HG02970 (cell line): ENCODE measurements around the gene CISD1.

Experiments used
- ATAC-seq: cut with Tn5 transposase; IDR thresholded peaks from one replicate; pipeline ENCODE4 v1.9.1; 2021; ENCODE audit warnings: mild to moderate bottlenecking, moderate library complexity, moderate number of reproducible peaks; ENCODE audit not compliant: unreplicated experiment, low FRiP score

Gene CISD1

DNA sequence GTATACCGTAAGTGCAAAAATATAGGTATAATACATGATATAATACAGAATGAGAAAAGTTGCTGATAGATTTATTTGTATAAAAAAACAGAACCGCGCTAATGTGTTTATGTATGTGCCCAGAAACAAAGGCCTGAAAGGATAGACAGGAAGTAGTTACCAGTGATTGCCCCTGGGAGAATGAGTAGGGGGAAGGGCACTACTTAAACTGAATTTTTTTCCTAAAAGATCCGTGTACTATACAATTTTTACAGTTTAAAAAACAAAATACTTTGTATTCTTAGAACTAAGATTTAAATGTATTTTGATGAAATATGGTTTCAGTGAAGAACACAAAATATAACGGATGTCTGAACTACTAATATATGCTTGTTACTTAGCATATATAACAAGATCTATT is 4.2 kb upstream of the CISD1 start:
- no peak for ATAC-seq

DNA sequence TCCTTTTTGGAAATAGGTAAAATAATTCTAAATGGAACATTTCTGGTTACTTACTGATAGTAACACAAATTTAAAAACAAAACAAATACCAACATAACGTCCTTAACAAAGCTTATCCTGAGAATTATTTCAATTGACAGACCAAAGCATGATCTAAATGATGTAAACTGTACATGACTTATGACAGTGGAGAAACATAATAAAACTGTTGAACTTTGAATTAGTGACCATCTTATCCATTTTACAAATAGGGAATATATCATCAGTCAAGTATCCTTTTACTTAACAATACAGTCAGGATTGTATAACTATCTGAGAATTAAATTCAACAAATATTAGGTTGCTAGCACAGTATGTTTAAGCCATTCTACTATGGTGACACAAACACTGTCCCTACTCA is 3.7 kb upstream of the CISD1 start:
- no peak for ATAC-seq

GRCh38 chr10:58266003-58266825 is 2.7 kb upstream of the CISD1 start:
- no peak for ATAC-seq

GRCh38 chr10:58266826-58267712 is 1.9 kb upstream of the CISD1 start:
- ATAC-seq: peak; percentile 3

DNA sequence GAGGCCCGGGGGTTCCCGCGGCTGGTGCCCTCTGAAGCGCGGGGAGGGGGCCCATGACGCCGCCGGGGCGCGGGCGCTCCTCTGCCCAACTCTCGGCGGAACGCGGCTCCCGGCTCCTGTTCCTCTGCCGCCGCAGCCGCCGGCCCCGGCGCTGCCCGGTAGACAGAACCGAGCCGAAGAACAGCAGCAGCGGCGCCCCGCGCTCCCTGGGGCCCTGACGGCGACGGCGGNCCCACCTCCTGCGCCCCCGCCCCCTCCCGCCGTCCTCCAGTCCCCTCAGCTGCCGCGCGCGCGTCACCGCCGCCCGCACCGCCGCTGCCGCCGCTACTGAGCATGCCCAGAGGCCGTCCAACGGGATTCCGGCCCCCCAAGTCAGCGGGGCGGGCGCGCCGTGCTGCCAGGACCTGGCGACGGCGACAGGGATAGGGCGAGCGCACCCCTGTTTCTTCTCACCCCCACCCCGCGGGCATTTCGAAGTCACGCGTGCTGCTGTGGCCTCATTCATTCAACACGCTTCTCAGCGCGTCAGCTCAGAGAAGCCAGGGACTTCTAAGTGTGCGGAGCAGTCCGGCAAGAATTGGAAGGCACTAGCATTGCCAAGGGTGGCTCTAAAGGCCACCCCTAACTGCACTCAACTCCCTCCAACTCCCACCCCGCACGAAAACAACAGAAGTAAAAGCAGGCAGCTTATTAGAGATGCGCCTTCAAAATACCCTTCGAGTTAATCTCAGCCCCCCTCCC is 1.1 kb upstream of the CISD1 start, which contains the start of gene IPMK:
TSS of gene IPMK (minus strand) at position 182 of the 741 bp plus-strand sequence. CDS start 283 bp downstream, outside the sequence.
- peak; percentile 67 for ATAC-seq

DNA sequence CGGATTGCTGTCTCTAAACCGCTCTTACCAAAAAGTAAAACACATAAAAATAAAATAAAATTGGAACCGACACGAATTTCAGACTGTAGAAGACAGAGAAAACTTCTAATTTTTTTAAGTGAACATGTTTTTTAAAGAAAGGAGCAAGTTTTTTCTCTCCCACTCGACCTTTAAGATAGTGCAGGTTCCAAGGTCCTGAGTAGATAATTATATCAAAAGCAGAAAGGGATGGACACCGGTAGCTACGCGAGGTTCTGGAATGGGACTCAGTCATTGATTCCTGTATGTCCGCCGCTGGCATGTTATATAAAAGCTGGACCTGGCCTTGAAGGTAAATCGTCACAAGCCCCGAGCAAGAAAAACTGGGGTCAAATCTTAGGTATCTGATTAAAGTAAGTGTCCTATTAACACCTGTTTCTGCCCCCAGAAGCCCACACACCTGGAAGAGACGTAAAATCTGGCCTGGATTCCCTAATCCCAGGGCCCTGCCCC is 462 bp upstream of the CISD1 start:
- ATAC-seq: peak; percentile 1

- no peak for ATAC-seq
These were observed 874 bp downstream of the CISD1 start for GRCh38 chr10:58269782-58270290.

- ATAC-seq: no peak
These were observed 6.3 kb downstream of the CISD1 start for GRCh38 chr10:58275261-58275660.

- ATAC-seq: no peak
These were observed 6.9 kb downstream of the CISD1 start for GRCh38 chr10:58275908-58276307.

DNA sequence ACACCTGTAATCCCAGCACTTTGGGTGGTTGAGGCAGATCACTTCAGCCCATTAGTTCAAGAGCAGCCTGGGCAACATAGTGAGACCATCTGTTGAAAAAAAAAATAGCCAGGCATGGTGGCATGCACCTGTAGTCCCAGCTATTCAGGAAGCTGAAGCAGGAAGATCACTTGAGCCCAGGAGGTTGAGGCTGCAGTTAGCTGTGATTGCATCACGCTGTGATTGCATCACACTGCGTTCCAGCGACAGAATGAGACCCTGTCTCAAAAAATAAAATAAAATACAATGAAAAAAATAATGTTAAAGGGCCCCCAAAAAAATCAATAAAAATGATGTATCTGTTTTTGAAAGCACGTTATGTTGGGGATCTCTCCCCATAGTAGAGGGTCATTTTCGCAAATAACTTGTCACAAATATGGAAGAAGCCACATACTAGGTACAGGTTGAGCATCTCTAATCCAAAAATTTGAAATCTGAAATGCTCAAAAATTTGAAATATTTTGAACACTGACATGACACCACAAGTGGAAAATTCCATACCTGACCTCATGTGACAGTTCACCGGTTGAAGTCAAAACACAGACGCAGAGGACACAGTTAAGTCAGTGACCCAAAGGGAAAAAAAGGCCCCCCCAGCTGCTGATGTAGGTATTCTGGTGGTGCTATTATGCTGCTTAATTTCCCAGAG is 9.5 kb downstream of the CISD1 start:
- no peak for ATAC-seq

GRCh38 chr10:58278962-58279307 is 10.0 kb downstream of the CISD1 start:
- ATAC-seq: no peak

DNA sequence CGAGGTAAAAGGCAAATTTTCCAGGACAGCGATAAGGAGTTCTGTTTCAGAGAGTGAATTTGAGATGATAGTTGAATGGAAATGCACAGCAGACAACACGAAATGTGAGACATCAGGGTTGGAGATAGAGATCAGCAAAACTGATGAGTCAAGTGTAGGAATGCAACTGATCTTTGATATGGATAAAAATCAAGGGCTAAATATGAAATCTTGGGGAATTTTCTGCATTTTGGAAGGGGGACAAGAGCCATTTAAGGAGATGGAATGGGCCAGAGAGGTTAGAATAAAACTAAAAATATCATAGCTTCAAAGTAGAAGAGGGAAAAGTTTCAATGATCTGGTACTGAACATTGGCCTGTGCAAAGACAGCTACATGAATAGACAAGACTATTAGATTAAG is 11.5 kb downstream of the CISD1 start:
- ATAC-seq: no peak

DNA sequence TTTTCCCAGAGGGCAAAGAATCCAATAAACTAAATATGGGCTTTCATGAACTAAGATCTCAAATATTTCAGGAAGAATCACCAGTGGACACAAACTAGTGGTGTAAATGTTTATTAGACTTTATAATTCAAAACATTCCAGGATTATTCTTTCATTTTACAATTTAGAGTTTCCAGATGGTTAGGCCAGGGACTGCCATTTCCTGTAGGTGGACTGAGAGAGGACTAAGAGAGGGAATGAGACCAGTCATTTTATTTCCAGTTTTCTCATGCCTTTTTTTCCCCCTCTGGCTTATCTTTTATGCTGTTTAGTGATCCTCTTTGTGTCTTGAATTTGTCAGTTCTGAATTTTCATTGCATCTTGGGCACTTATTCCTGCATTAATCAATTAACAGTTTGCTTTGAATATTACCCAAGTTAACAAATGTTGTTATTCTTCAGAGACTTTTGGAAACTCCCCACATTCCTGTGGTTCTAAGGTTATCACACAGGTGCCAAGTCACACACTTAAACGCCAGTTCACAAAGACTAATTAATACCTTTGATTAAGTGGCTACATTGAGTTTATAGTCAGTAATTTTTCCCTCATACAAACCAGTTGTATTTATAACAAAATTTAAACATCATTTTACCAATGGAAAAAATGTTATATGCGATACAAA is 12.3 kb downstream of the CISD1 start:
- no peak for ATAC-seq

DNA sequence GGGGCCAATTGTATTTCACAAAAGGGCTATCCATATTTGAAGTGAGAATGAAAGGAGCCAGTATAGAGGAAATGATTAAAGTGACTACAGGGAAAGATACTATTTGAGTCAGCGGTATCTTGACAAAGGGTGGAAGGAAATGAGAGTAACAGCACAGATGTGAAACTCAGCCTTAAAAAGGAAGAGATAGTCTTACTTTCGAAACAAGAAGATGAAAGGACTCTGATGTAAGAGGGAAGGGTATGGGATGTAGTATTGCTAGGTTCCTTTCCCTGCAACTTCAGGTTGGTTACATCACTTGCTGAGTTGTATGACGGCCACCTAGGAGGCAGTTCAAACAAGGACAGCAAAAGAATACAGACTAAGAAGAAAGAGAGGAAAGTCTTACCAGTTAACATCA is 13.7 kb downstream of the CISD1 start:
- peak; percentile 97 for ATAC-seq

- no peak for ATAC-seq
These were observed 22.7 kb downstream of the CISD1 start for GRCh38 chr10:58291538-58292174.

DNA sequence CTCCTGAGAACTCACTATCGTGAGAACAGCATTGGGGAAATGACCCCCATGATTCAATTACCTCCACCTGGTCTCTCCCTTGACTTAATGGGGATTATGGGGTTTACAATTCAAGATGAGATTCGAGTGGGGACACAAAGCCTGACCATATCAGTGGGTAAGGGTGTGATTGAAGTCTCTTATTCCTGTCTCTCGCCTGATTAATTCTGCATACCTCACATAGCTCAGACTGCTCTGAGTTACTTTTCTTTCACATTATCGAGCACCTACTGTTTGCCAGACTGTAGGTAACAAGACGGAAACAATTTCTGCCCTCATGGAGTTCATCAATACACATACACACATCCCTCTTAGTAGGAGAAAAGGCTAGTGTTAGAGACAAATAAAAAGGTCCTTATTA is 25.0 kb downstream of the CISD1 start:
- ATAC-seq: no peak

DNA sequence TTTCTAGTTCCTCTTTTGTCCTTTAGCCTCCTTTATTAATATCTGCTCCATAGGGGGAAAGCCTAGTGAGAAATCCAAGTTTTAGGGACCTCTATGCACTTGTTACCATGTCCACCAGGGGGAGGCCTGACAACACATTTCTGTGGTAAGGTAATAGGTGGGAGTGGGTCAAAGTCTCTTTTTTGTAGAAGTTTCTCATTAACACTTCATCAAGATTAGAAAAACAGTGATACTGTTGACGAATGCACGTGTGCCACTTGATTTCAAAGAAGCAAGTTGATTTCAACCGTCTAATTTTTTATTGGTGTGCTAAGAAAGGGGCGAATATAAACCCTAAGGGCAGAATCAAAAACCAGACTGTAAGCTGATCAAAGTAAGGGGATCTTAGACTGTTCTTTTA is 30.6 kb downstream of the CISD1 start:
- ATAC-seq: peak; percentile 91

- ATAC-seq: no peak
These were observed 31.7 kb downstream of the CISD1 start for GRCh38 chr10:58300676-58301075.

DNA sequence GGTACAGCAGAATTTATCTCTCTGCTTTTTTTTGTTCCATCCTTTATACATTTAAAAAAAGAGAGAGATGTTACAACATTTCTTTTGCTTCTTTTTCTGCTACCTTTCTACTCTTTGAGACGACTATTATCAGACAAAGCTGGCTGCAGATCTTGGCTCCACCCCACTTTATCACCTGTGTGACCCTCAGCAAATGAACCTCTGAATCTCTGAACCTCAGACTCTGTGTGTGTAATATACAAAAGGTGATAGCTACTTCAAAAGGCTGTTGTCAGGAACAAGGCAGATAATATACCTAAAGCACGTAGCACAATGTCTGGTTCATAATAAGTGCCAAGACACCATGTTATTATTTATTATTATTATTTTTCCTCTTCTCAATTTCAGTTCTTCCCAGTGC is 33.3 kb downstream of the CISD1 start:
- no peak for ATAC-seq
